Stimulated activated CD8-positive, alpha-beta memory T cell treated with anti-CD3 and anti-CD28 coated beads, Interleukin-4, amount 100 ng/mL, for 48 hours (primary cell): ENCODE measurements around the gene EPSTI1.
A peak's percentile ranks its signal among the peaks of the same experiment; 100 is the strongest.
"Not testable (repeated sequence)": the region's sequence is repeated elsewhere in the genome, so short reads cannot be mapped to it uniquely, and the experiment has no call there.

ENCODE experiments used
- DNase-seq: peaks from one replicate; pipeline ENCODE4 v3.0.0-alpha.2; 2020

EPSTI1 gene, protein sequence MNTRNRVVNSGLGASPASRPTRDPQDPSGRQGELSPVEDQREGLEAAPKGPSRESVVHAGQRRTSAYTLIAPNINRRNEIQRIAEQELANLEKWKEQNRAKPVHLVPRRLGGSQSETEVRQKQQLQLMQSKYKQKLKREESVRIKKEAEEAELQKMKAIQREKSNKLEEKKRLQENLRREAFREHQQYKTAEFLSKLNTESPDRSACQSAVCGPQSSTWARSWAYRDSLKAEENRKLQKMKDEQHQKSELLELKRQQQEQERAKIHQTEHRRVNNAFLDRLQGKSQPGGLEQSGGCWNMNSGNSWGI

GRCh38 chr13:42991898-42992763, at the start of gene EPSTI1:
Gene EPSTI1 (minus strand): TSS chr13:42992241. CDS start chr13:42992165, 76 bp downstream.
- peak; percentile 79 for DNase-seq

DNA sequence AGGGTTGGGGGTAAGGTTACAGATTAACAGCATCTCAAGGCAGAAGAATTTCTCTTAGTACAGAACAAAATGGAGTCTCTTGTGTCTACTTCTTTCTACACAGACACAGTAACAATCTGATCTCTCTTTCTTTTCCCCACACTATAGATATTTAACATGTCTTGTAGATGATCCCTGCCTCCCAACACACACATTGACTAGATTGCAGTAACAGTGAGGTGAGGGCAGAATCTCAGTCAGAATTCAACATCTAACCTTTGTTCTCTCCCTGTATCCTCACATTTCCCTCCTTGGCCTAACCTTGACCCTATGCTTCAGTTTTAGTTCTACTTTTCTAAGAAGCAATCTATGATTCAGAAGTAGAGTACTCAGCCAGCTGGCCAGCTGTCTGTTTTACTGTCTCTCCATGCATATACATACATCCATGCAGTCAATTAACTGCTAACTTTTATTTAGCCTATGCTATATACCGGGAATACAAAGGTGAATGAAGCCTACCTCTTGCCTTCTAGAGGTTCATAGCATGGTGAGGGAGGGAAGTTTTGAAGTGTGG, 49.4 kb upstream of the EPSTI1 start:
- no peak for DNase-seq

- DNase-seq = not testable (repeated sequence)
Measured at GRCh38 chr13:43040581-43041368, 48.7 kb upstream of the EPSTI1 start.

- no peak for DNase-seq
Measured at GRCh38 chr13:43039966-43040365, 47.9 kb upstream of the EPSTI1 start.

GRCh38 chr13:43036351-43037250, 44.6 kb upstream of the EPSTI1 start:
- no peak for DNase-seq

- DNase-seq = no peak
Measured at GRCh38 chr13:43033038-43033437, 41.0 kb upstream of the EPSTI1 start.

GRCh38 chr13:43031881-43032280, 39.8 kb upstream of the EPSTI1 start:
- no peak for DNase-seq

GRCh38 chr13:43030548-43030947, 38.5 kb upstream of the EPSTI1 start:
- no peak for DNase-seq

GRCh38 chr13:43026262-43026661, 34.2 kb upstream of the EPSTI1 start:
- no peak for DNase-seq

DNA sequence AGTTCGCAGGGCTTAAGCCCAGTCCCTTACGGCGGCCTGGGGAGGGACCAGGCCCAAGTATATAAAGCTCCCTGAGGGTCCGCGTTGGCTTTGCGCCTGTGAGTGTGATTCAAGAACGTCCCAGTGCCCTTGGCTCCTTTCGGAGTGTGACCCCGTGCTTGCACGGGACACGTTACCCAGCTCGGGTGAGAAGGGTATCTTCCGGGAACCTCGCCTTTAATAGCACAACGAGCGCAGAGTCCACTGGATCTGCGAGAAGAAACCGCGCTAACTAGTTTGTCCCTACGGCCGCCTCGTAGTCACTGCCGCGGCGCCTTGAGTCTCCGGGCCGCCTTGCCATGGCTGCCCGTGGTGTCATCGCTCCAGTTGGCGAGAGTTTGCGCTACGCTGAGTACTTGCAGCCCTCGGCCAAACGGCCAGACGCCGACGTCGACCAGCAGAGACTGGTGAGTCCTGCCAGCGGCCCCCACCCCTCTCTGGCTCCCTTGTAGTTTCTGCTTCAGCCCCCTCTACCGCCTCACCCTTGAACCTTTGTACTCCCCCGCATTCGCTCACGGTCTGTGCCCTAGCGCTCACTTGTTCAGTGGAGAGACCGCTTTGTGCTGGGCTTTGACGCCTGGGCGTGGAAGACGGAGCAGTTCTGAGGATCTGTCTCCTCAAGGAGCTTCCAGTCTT, 31.4 kb upstream of the EPSTI1 start, which contains the start of gene DNAJC15:
Gene DNAJC15 (plus strand): TSS at position 298 of the 675 bp plus-strand sequence. CDS start 41 bp downstream, at position 339.
- DNase-seq = peak; percentile 86

DNA sequence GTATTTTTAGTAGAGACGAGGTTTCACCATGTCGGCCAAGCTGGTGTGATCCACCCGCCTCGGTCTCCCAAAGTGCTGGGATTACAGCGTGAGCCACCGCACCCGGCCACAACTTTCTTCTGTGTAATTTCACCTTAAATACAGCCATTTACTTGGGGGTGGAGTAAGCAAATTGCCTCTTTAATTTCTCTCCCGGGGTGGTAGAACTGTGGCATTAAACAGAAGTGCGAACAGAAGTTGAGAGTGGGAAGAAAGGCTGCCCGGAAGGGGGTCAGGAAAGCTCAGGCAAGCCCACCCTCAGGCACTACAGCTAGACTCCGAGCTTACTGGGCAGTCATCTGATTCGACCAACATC, 30.9 kb upstream of the EPSTI1 start:
- DNase-seq = no peak

GRCh38 chr13:43021926-43022670, 30.1 kb upstream of the EPSTI1 start:
- no peak for DNase-seq

DNA sequence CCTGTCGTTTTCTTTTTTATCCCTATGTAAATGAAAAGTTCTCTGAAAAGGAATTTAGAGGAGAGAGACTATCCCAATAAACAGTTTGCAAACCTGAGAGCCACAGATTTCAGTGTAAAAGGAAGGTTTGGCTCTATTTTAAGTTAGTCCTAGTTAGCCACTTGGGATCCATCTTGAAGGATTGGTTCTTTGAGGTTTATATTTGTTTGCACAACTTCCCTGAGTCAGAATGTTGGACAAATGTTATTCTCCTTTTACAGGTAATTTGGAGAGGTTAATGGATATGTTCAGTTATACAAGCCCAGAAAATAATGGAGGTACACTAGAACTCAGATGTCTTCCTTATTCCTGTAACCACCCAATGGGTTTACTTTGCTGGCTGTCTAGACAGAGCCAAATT, 28.8 kb upstream of the EPSTI1 start:
- no peak for DNase-seq

DNA sequence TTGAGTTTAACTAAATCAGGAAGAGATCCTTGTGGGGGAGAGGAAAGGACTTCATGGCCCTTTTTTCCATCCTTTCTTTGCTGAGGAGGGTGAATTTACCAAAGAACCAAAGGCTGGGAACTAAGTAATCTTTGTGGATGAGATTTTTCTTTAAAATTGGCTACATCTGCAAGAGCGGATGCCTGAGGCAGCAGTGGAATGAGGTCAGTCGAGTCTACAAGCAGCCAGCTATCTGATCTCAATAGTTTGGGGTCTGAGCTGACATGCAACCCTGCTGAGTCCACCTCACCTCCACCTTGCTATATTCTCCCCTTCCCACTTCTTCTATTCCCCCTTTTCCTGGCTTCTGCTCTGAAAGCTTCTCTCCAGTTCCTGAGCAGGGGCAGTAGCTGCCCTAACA, 27.8 kb upstream of the EPSTI1 start:
- no peak for DNase-seq

DNA sequence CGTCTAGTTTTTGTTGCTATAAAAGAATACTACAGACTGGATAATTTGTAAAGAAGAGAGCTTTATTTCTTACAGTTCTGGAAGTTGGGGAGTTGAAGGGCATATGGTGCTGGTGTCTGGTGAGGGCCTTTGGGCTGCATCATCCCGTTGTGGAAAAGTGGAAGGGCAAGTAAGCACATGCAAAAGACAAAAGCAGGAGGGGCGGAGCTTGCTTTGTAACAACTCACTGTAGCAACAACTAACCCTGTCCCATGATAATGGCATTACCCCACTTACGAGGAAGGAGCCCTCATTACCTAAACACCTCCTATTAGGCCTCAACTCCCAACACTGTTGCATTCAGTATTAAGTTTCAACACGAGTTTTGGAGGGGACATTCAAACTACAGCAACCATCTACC, 24.2 kb upstream of the EPSTI1 start:
- no peak for DNase-seq

DNA sequence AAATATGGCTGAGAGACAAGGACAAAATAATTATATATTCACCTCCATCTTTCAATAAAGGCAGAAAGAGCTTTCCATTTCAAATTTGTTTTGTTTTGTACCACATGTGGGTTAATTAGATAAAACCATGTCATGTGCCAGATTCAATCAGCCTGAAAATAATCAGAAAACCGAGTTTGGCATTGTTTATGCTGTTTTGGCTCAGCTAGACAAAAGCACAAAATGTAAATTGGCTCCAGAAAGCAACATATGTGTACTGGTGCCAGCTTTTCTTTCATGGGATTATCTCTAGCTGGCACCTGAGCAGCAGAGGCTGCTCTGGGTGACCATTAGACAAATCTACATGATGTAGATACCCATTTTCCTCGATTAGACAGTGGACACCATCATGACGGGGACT, 22.1 kb upstream of the EPSTI1 start:
- DNase-seq = no peak

DNA sequence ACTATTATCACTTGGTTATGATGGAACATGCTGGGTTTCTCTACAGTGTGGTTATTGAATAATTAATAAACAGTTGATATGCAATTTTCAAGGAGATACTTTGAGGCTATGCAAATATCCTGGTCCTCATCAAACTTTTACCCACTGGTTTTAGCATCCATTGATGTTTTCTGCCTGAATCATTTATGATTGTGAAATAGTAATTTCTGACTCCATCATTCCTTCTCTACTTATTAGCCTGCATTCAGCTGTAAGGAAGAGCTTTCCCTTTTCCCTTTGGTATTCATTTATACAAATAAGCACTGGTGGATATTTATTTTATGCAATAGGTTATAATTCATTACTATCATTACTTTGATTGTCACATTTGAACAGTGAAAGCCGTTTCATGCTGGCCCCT, 17.5 kb upstream of the EPSTI1 start:
- no peak for DNase-seq

DNA sequence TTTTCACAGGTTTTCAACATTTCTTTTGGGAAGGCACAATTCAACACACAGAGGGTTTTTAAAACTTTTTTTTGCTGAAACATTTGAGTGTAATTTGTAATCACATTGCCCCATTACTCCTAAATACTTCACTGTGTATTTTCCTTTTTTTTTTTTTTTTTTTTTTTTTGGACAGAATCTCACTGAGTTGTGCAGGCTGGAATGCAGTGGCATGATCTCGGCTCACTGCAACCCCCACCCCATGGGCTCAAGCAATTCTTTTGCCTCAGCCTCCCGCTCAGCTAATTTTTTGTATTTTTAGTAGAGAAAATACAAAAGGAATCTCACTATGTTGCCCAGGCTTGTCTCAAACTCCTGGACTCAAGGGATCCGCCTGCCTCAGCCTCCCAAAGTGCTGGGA, 16.6 kb upstream of the EPSTI1 start:
- no peak for DNase-seq

DNA sequence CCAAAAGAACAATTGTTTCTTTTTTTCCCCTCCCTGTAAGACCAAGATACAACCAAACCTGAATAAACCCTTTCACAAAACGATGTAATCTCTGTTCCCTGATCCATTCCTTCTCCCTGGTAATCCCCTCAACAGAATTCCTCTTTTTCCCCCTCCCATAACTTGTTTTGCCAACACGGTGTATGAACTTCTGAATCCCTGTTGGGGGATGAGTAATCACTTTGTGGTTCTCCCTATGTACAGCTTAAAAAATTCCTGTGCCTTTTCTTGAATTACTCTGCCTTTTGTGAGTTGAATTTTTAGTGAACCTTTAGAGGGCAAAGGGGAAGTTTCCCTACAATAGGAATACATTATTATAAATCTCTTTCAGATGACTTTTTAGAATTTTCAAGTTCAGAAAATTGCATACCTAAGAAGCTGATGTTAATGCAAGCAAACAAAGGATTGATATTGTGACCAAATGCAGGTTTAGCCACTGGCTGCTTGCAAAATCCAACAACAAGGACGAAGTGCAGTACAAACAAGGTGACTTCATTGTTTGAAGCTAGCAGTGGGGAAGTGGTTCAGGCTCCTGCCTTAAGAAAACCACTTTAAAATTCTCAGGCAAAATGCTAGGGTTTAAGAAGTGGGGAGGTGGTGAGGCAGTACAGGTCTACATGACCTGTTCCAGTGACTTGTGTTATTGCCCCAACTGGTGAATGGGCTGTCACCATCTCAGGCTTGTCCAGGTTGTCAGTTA, 15.0 kb upstream of the EPSTI1 start:
- no peak for DNase-seq
